GM19467 (cell line): ENCODE results near the gene BATF2.
"Not testable (repeated sequence)": the region's sequence is repeated elsewhere in the genome, so short reads cannot be mapped to it uniquely, and the experiment has no call there.

Source experiments
- ATAC-seq: cut with Tn5 transposase; IDR thresholded peaks from one replicate; pipeline ENCODE4 v1.9.1; 2021; ENCODE audit warnings: mild to moderate bottlenecking, moderate library complexity; ENCODE audit not compliant: unreplicated experiment

Gene BATF2

DNA sequence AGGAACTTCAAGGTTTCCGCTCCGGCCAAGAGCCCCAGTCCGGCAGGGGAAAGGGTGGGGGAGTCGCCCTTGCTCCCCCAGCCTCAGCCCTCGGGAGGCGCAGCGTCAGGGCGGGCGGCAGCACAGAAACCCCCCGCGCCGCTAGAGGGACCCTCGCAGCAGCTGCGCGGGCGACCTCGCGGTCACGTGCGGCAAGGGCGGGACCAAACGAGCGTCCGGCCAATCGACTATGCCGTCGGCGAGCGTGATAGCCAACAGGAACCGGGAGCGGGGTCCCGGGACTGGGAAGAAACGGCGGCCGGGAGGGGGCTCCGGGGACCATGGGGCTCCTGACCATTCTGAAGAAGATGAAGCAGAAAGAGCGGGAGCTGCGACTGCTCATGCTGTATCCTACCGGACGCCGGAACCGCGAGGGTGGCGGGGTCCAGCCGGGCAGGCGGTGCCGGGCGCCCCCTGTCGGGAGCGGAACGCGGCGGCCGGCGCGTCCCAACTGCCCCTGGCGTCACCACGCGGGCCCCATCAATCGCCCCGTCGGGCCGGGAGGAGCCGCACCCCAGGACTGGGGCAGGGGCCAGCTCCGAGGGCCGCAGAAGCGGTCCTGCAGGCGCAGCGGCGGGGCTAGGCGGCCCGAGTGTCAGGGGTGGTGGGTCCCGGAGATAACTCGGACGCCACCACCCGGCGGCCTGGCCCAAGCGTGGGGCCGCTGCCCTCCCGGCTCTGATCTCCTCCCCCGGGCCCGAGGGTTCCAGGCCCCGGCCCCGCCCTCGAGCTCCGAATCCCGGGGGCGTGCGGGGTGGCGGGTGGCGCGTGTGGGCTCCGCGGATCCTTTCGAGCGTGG lies 17.3 kb upstream of the BATF2 start, which contains the start of gene ARL2:
Gene ARL2 (plus strand): TSS at position 273 of the 838 bp plus-strand sequence. CDS start 48 bp downstream, at position 321.
- ATAC-seq, result peak; percentile 72

DNA sequence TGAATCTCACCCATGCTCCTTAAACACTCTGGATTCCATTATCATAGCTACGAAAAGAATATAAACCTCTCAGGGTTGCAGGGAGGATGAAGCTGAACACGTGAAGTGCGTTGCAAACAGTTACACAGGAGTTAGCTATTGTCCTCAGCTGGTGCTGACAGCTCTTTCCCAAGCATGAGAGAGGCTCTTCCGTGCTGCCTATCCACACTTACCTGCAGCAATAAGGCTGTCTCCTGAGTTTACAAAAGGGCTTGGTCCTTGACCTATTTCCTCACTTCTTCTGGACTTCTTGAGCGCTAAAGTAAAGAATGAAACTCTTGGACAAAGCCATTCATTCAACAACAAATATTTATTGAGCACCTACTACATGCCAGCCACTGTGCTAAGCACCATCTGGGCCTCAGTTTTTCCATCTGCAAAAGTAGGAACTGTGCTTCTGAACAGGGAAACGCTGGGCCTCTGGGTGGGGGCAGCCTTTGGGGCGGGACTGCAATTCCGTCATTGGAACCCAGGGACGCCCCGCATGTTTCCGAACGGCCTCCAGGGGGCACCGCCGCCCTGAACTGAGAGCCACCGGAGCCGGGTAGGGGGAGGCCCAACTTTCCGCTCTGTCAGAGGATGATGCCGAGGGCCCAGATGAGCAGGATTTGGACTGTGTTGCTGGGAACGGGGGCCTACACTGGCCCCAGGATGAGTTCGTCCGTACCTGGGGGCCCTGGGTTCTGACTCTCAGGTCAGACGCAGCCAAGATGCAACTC lies 16.5 kb upstream of the BATF2 start:
- peak; percentile 57 for ATAC-seq

- no peak for ATAC-seq
Measured at GRCh38 chr11:65008873-65009272, 12.1 kb upstream of the BATF2 start.

- ATAC-seq, result no peak
Measured at GRCh38 chr11:65008016-65008415, 11.2 kb upstream of the BATF2 start.

DNA sequence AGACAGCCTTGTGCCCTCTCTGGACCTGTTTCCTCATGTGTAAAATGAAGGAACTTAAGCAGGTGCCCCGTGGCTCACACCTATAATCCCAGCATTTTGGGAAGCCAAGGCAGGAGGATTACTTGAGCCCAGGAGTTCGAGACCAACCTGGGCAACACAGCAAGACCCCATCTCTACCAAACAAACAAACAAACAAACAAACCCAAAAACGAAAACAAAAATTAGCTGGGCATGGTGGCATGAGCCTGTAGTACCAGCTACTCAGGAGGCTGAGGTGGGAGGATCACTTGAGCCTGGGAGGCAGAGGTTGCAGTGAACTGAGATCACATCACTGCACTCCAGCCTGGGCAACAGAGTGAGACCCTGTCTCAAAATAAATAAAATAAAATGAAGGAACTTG lies 7.2 kb upstream of the BATF2 start:
- ATAC-seq, result not testable (repeated sequence)

DNA sequence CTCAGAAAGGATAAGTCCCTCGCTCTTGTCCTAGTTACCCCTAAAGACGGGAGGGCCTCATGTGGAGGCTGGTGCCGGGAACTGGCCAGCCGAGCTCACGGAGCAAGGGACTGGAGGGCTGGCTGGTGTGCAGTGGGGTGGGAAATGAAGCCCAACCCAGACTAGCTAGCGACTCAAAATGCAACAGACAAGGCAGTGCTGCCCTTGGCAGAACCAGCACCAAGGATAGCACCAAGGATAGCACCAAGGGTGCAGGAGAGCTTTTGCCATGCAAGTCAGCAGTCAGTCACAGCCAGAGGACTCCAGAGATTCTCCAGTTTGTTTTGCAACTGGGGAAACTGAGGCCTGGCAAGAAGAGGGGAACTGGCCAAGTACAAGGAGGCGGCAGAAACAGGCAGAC lies 6.5 kb upstream of the BATF2 start:
- ATAC-seq, result no peak

- no peak for ATAC-seq
Measured at GRCh38 chr11:65002706-65003105, 5.9 kb upstream of the BATF2 start.

GRCh38 chr11:64999478-64999877 lies 2.7 kb upstream of the BATF2 start:
- no peak for ATAC-seq

GRCh38 chr11:64998690-64999431 lies 2.1 kb upstream of the BATF2 start:
- ATAC-seq, result no peak

- no peak for ATAC-seq
Measured at GRCh38 chr11:64998141-64998540, 1.4 kb upstream of the BATF2 start.

DNA sequence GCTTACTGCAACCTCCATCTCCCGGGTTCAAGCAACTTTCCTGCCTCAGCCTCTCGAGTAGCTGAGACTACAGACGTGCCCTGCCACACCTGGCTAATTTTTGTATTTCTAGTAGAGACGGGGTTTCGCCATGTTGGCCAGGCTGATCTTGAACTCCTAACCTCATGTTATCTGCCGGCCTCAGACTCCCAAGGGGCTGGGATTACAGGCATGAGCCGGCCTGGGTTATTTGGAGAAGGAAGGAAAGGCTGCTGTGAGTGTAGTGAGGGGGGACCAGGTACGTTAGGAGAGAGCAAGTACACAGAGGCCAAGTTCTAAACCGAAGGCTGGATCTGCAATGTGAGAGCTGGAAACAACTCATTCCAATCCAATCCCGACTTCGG lies 453 bp downstream of the BATF2 start:
- no peak for ATAC-seq

DNA sequence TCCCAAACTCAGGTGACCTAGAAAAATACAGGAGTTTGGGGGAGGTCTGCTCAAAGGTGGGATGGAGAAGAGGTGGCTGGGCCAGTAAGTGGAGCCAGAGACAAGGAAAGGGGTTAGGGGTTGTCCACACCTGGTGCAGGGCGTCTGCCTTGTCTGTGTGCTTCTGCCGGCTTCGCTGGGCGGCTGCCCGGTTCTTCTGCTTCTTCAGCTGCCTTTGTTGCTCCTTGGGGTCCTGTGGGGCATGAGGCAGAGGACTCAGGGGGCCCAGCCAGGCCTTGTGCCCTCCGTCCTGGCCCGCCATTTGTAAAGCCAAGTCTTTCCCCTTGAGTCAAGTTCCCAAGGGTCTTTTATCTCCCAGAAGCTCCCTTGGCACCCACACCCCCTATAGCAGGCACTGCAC lies 2.5 kb downstream of the BATF2 start:
- no peak for ATAC-seq

- no peak for ATAC-seq
Measured at GRCh38 chr11:64990222-64990923, 6.4 kb downstream of the BATF2 start.

DNA sequence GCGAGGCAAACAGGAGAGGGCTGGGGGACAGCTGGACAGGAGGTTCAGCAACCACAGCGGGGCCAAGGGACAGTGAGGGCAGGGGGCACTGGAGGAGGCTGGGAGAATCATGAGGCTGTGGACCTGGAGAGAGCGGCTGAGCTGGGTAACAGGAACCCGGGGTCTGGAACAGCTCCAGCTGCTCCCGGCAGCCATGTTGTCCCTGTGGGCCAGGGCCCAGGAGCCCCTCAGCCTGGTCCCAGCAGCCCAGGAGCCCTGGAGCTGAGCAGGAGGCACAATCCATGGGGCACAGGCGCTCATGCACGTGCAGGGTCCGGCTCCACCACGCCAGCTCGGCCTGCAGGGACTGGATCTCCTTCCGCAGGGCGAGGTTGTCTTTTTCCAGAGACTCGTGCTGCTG lies 7.4 kb downstream of the BATF2 start:
- no peak for ATAC-seq

DNA sequence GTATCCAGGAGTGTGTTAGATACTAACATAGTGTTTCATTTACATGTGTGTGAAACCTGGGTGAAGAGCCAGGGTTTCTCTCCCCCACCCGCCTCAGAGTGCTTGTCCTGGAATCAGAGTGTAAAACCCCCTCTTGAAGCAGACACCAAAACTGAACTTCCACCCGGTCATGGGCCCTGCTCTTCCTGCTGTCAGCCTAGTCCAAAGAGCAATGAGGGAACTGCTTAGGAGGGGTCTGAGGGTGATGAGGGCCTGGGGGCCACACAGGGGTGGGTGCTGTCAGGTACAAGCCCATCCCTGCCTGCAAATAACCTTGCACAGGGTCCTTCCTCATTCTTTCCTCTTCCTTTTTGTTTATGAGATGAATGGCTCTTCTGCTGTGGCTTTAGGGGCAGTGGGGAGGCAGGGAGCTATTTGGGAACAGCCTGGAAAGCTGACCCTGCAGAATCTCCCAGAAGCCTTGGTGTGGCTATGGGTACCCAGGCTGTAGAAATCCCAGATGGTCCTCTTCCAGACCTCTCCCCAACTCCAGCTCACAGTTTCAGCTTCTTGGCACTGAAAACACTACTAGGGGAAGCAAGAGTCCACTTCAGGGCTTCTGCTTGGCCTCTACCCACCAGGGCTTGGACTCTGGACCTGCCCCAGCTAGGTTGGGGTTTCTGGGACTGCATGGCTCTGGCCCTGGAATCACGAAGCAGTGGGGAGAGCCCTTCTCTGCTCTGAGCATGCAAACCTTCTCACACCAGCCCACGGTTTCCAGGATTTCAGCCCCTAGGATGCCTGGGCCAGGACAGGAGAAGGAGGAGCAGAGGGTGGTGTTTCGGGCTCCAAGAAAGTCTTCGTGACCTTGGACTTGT lies 8.5 kb downstream of the BATF2 start:
- no peak for ATAC-seq

DNA sequence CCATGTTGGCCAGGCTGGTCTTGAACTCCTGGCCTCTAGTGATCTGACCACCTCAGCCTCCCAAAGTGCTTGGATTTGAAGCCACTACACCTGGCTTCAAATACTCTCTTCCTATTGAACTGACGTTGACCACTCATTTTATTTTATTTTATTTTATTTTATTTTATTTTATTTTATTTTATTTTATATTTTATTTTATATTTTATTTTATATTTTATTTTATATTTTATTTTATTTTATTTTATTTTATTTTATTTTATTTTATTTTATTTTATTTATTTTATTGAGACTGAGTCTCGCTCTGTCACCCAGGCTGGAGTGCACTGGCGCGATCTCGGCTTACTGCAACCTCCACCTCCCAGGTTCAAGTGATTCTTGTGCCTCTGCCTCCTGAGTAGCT lies 13.4 kb downstream of the BATF2 start:
- not testable (repeated sequence) for ATAC-seq

DNA sequence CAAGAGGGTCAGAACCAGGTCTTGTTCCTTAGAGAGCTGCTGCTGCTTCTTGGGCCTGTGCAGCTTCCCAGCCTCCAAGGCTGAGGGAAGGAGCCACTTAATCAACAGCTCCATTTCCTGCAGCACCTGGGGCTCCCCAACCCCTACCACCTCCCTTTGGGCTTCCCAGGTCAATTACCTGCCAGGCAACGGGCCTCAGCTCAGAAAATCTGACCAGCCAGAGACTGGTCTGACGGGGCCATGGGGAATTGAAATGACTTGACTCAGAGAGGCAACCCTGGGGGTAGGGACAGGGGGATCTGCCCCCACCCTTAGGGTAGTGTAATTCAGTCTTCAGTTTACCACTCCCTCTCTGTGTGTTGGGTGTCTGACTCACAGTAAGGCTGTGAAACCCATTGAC lies 20.1 kb downstream of the BATF2 start:
- ATAC-seq, result no peak

- ATAC-seq, result no peak
Measured at GRCh38 chr11:64974124-64974523, 22.6 kb downstream of the BATF2 start.

GRCh38 chr11:64971421-64972233 lies 25.1 kb downstream of the BATF2 start, which contains the start of gene MAJIN:
TSS of gene MAJIN (minus strand) at chr11:64972108. CDS start at chr11:64959405, 12,703 bp downstream.
- no peak for ATAC-seq
